ENCODE results near the gene GAB1. TPM values are rescaled to one million over a fixed set of nuclear protein-coding genes. Genes with fewer than 3 reads are reported as not detected.

Gene GAB1
- total RNA-seq, 1 donor = 20.6 TPM

GRCh38 chr4:143405075-143405730 lies 68.5 kb downstream of the GAB1 start:
- no peak for DNase-seq (ENCODE audit: insufficient read length, low spot score, missing footprints)
- no peaks in the 10 kb centered on the region for H3K36me3 ChIP-seq (ENCODE audit: insufficient read depth, low read length)
- H3K9me3 ChIP-seq (ENCODE audit: low read depth, low read length) = no peaks in the 10 kb centered on the region
- H2AFZ ChIP-seq (ENCODE audit: low read length) = no peak overlapping the region
- no peak overlapping the region for H3K4me3 ChIP-seq (ENCODE audit: insufficient read depth, low read length)
- H3K79me2 ChIP-seq (ENCODE audit: insufficient read depth, low read length) = peaks cover 16% of the 10 kb centered on the region
- no peaks in the 10 kb centered on the region for H3K4me1 ChIP-seq (ENCODE audit: insufficient read depth, low read length)
- H3K27me3 ChIP-seq (ENCODE audit: insufficient read depth, low read length) = no peaks in the 10 kb centered on the region
- no peak overlapping the region for H3K27ac ChIP-seq (ENCODE audit: low read depth, low read length)
- no peak overlapping the region for H3K4me2 ChIP-seq (ENCODE audit: insufficient read depth, low read length)
- no peak for TF ChIP-seq CTCF (IDR thresholded peaks at IDR 0.05; ENCODE audit: extremely low read depth, low read depth, low read length)
- H4K20me1 ChIP-seq (ENCODE audit: insufficient read depth, low read length) = peaks cover 4% of the 10 kb centered on the region

- Histone ChIP-seq H3K79me2 (ENCODE audit: insufficient read depth, low read length) (peaks cover 20% of the 10 kb centered on the region), H3K4me3 (ENCODE audit: insufficient read depth, low read length) (no peak overlapping the region), H3K27me3 (ENCODE audit: insufficient read depth, low read length) (no peaks in the 10 kb centered on the region), H2AFZ (ENCODE audit: low read length) (peak overlapping the region; percentile 6), H3K27ac (ENCODE audit: low read depth, low read length) (no peak overlapping the region), H3K4me1 (ENCODE audit: insufficient read depth, low read length) (no peaks in the 10 kb centered on the region), H4K20me1 (ENCODE audit: insufficient read depth, low read length) (peaks cover 4% of the 10 kb centered on the region), H3K4me2 (ENCODE audit: insufficient read depth, low read length) (no peak overlapping the region), H3K36me3 (ENCODE audit: insufficient read depth, low read length) (no peaks in the 10 kb centered on the region), H3K9me3 (ENCODE audit: low read depth, low read length) (no peaks in the 10 kb centered on the region)
- TF ChIP-seq CTCF (IDR thresholded peaks at IDR 0.05; ENCODE audit: extremely low read depth, low read depth, low read length) = no peak
- peak; percentile 25 for DNase-seq (ENCODE audit: insufficient read length, low spot score, missing footprints)
These were observed 69.8 kb downstream of the GAB1 start for GRCh38 chr4:143406523-143406922.

GRCh38 chr4:143407474-143407873 lies 70.8 kb downstream of the GAB1 start:
- Histone ChIP-seq H3K9me3 (ENCODE audit: low read depth, low read length) (no peaks in the 10 kb centered on the region), H3K4me1 (ENCODE audit: insufficient read depth, low read length) (no peaks in the 10 kb centered on the region), H2AFZ (ENCODE audit: low read length) (no peak overlapping the region), H3K79me2 (ENCODE audit: insufficient read depth, low read length) (peaks cover 20% of the 10 kb centered on the region), H3K36me3 (ENCODE audit: insufficient read depth, low read length) (no peaks in the 10 kb centered on the region), H3K27me3 (ENCODE audit: insufficient read depth, low read length) (no peaks in the 10 kb centered on the region), H3K27ac (ENCODE audit: low read depth, low read length) (no peak overlapping the region), H3K4me3 (ENCODE audit: insufficient read depth, low read length) (no peak overlapping the region), H3K4me2 (ENCODE audit: insufficient read depth, low read length) (no peak overlapping the region), H4K20me1 (ENCODE audit: insufficient read depth, low read length) (peaks cover 4% of the 10 kb centered on the region)
- no peak for DNase-seq (ENCODE audit: insufficient read length, low spot score, missing footprints)
- TF ChIP-seq CTCF (IDR thresholded peaks at IDR 0.05; ENCODE audit: extremely low read depth, low read depth, low read length) = no peak

- Histone ChIP-seq H3K4me3 (ENCODE audit: insufficient read depth, low read length) (no peak overlapping the region), H3K36me3 (ENCODE audit: insufficient read depth, low read length) (no peaks in the 10 kb centered on the region), H3K4me1 (ENCODE audit: insufficient read depth, low read length) (no peaks in the 10 kb centered on the region), H3K4me2 (ENCODE audit: insufficient read depth, low read length) (no peak overlapping the region), H4K20me1 (ENCODE audit: insufficient read depth, low read length) (peaks cover 4% of the 10 kb centered on the region), H3K9me3 (ENCODE audit: low read depth, low read length) (no peaks in the 10 kb centered on the region), H3K27ac (ENCODE audit: low read depth, low read length) (no peak overlapping the region), H3K27me3 (ENCODE audit: insufficient read depth, low read length) (no peaks in the 10 kb centered on the region), H3K79me2 (ENCODE audit: insufficient read depth, low read length) (peaks cover 20% of the 10 kb centered on the region), H2AFZ (ENCODE audit: low read length) (no peak overlapping the region)
- no peak for TF ChIP-seq CTCF (IDR thresholded peaks at IDR 0.05; ENCODE audit: extremely low read depth, low read depth, low read length)
- DNase-seq (ENCODE audit: insufficient read length, low spot score, missing footprints) = no peak
These were observed 71.2 kb downstream of the GAB1 start for GRCh38 chr4:143407888-143408287.
